ENCODE measurements around the gene HBG2. TPM values are rescaled to one million over a fixed set of nuclear protein-coding genes. Genes with fewer than 3 reads are reported as not detected.

HBG2 gene
- total RNA-seq, 1 donor from 2014 or later = not detected

GRCh38 chr11:5290106-5290505 is 35.5 kb upstream of the HBG2 start:
- Mint-ChIP-seq H3K9me3 (ENCODE audit: unreplicated experiment) (no peaks in the 10 kb centered on the region), H3K4me3 (ENCODE audit: unreplicated experiment) (no peak overlapping the region), H3K27ac (ENCODE audit: unreplicated experiment) (no peak overlapping the region), H3K36me3 (ENCODE audit: unreplicated experiment) (no peaks in the 10 kb centered on the region), H3K4me1 (ENCODE audit: unreplicated experiment) (peaks cover 6% of the 10 kb centered on the region), H3K27me3 (ENCODE audit: unreplicated experiment) (no peaks in the 10 kb centered on the region)
- no peak for TF ChIP-seq CTCF (IDR thresholded peaks at IDR 0.05)
- no peak for DNase-seq (ENCODE audit: extremely low spot score, unreplicated experiment)

- Mint-ChIP-seq H3K4me3 (ENCODE audit: unreplicated experiment) (no peak overlapping the region), H3K36me3 (ENCODE audit: unreplicated experiment) (no peaks in the 10 kb centered on the region), H3K27me3 (ENCODE audit: unreplicated experiment) (no peaks in the 10 kb centered on the region), H3K27ac (ENCODE audit: unreplicated experiment) (no peak overlapping the region), H3K9me3 (ENCODE audit: unreplicated experiment) (no peaks in the 10 kb centered on the region), H3K4me1 (ENCODE audit: unreplicated experiment) (peaks cover 6% of the 10 kb centered on the region)
- TF ChIP-seq CTCF (IDR thresholded peaks at IDR 0.05) = no peak
- no peak for DNase-seq (ENCODE audit: extremely low spot score, unreplicated experiment)
These were observed 35.1 kb upstream of the HBG2 start for GRCh38 chr11:5289696-5290095.

GRCh38 chr11:5288906-5289550 is 34.4 kb upstream of the HBG2 start:
- no peak for DNase-seq (ENCODE audit: extremely low spot score, unreplicated experiment)
- no peak for TF ChIP-seq CTCF (IDR thresholded peaks at IDR 0.05)
- H3K9me3 Mint-ChIP-seq (ENCODE audit: unreplicated experiment) = no peaks in the 10 kb centered on the region
- no peak overlapping the region for H3K27ac Mint-ChIP-seq (ENCODE audit: unreplicated experiment)
- peaks cover 6% of the 10 kb centered on the region for H3K4me1 Mint-ChIP-seq (ENCODE audit: unreplicated experiment)
- no peak overlapping the region for H3K4me3 Mint-ChIP-seq (ENCODE audit: unreplicated experiment)
- no peaks in the 10 kb centered on the region for H3K36me3 Mint-ChIP-seq (ENCODE audit: unreplicated experiment)
- no peaks in the 10 kb centered on the region for H3K27me3 Mint-ChIP-seq (ENCODE audit: unreplicated experiment)

GRCh38 chr11:5288108-5288905 is 33.7 kb upstream of the HBG2 start:
- TF ChIP-seq CTCF (IDR thresholded peaks at IDR 0.05) = no peak
- no peak overlapping the region for H3K27ac Mint-ChIP-seq (ENCODE audit: unreplicated experiment)
- H3K9me3 Mint-ChIP-seq (ENCODE audit: unreplicated experiment) = no peaks in the 10 kb centered on the region
- no peak for DNase-seq (ENCODE audit: extremely low spot score, unreplicated experiment)
- no peaks in the 10 kb centered on the region for H3K27me3 Mint-ChIP-seq (ENCODE audit: unreplicated experiment)
- no peaks in the 10 kb centered on the region for H3K36me3 Mint-ChIP-seq (ENCODE audit: unreplicated experiment)
- no peak overlapping the region for H3K4me3 Mint-ChIP-seq (ENCODE audit: unreplicated experiment)
- H3K4me1 Mint-ChIP-seq (ENCODE audit: unreplicated experiment) = peaks cover 5% of the 10 kb centered on the region

GRCh38 chr11:5286901-5287300 is 32.3 kb upstream of the HBG2 start:
- no peak for TF ChIP-seq CTCF (IDR thresholded peaks at IDR 0.05)
- H3K27me3 Mint-ChIP-seq (ENCODE audit: unreplicated experiment) = no peaks in the 10 kb centered on the region
- DNase-seq (ENCODE audit: extremely low spot score, unreplicated experiment) = no peak
- H3K36me3 Mint-ChIP-seq (ENCODE audit: unreplicated experiment) = no peaks in the 10 kb centered on the region
- no peaks in the 10 kb centered on the region for H3K9me3 Mint-ChIP-seq (ENCODE audit: unreplicated experiment)
- H3K27ac Mint-ChIP-seq (ENCODE audit: unreplicated experiment) = no peak overlapping the region
- H3K4me1 Mint-ChIP-seq (ENCODE audit: unreplicated experiment) = no peaks in the 10 kb centered on the region
- H3K4me3 Mint-ChIP-seq (ENCODE audit: unreplicated experiment) = no peak overlapping the region

All from osteocyte (in vitro differentiated cells).